NT2/D1 (cell line): ENCODE measurements around the gene PLA2G4D.

Experiments used
- YY1 ChIP-seq: IDR thresholded peaks from 2 replicates; pipeline ENCODE4 v1.6.1; 2011; ENCODE audit not compliant: insufficient read length, insufficient read depth
- ZNF274 ChIP-seq: IDR thresholded peaks from 2 replicates; pipeline ENCODE4 v1.6.1; 2011; ENCODE audit warnings: mild to moderate bottlenecking, low read depth, low read length

GRCh38 chr15:42090370-42090769, 4.0 kb downstream of the PLA2G4D start:
- no peak for TF ChIP-seq ZNF274
- no peak for TF ChIP-seq YY1
